Measurements from ENCODE around the gene SCAP.

The SCAP gene

GRCh38 chr3:47414666-47415587, 60.8 kb downstream of the SCAP start:
- DNase-seq: peak in 19 of 51 donors; percentile 8 to 58 (median 39)

- no peak for DNase-seq
These were observed 61.6 kb downstream of the SCAP start for GRCh38 chr3:47414161-47414564.

GRCh38 chr3:47413751-47414150, 62.0 kb downstream of the SCAP start:
- DNase-seq: peak in 36 of 51 donors; percentile 15 to 82 (median 52)

GRCh38 chr3:47412842-47413520, 62.8 kb downstream of the SCAP start:
- no peak for DNase-seq

- no peak for DNase-seq
These were observed 63.3 kb downstream of the SCAP start for GRCh38 chr3:47412453-47412756.

- DNase-seq: no peak
These were observed 63.9 kb downstream of the SCAP start for GRCh38 chr3:47411696-47412452.

GRCh38 chr3:47410801-47411646, 64.7 kb downstream of the SCAP start:
- DNase-seq: no peak

GRCh38 chr3:47410417-47410720, 65.4 kb downstream of the SCAP start:
- DNase-seq: no peak

GRCh38 chr3:47409688-47410416, 65.9 kb downstream of the SCAP start:
- DNase-seq: no peak

- DNase-seq: no peak
These were observed 66.5 kb downstream of the SCAP start for GRCh38 chr3:47409284-47409683.

- no peak for DNase-seq
These were observed 66.9 kb downstream of the SCAP start for GRCh38 chr3:47408839-47409229.

- no peak for DNase-seq
These were observed 67.6 kb downstream of the SCAP start for GRCh38 chr3:47407896-47408838.

- DNase-seq: no peak
These were observed 68.5 kb downstream of the SCAP start for GRCh38 chr3:47407237-47407636.

- no peak for DNase-seq
These were observed 69.0 kb downstream of the SCAP start for GRCh38 chr3:47406762-47407149.

GRCh38 chr3:47405820-47406761, 69.7 kb downstream of the SCAP start:
- no peak for DNase-seq

GRCh38 chr3:47404955-47405790, 70.6 kb downstream of the SCAP start:
- DNase-seq: peak in 41 of 51 donors; percentile 15 to 87 (median 64)

GRCh38 chr3:47404431-47404876, 71.3 kb downstream of the SCAP start:
- no peak for DNase-seq
